OCI-LY3 (cell line): ENCODE results near the gene ADAD2.

ENCODE experiments used
- H2AFZ ChIP-seq: fragments of 200-600, 300-600 bp; shearing (Covaris generic); 2 replicates; pipeline ENCODE4 v1.6.0; 2014; ENCODE audit warnings: antibody characterized with exemption, low read depth, low read length
- H3K27ac ChIP-seq: fragments of 200-600, 300-600 bp; sonication (generic); 2 replicates; pipeline ENCODE4 v1.5.1; 2014; ENCODE audit warnings: mild to moderate bottlenecking, low read length, moderate library complexity, mixed read lengths
- H3K27me3 ChIP-seq: fragments of 200-600, 300-600 bp; sonication (generic); 2 replicates; pipeline ENCODE4 v1.6.1; 2014; ENCODE audit warnings: low read depth, low read length, mixed read lengths
- H3K36me3 ChIP-seq: fragments of 200-600, 300-600 bp; sonication (generic); replicated peaks from 2 replicates; pipeline ENCODE3; 2014; ENCODE audit warnings: low read depth, low read length, mixed read lengths
- H3K4me1 ChIP-seq: fragments of 300-600, 200-600 bp; sonication (generic); 2 replicates; pipeline ENCODE4 v1.6.1; 2014; ENCODE audit warnings: low read length, mixed read lengths
- H3K4me2 ChIP-seq: fragments of 200-600, 300-600 bp; sonication (generic); 2 replicates; pipeline ENCODE4 v1.6.1; 2014; ENCODE audit warnings: low read length, mixed read lengths
- H3K4me3 ChIP-seq: fragments of 300-600, 200-600 bp; sonication (generic); 2 replicates; pipeline ENCODE4 v1.5.1; 2014; ENCODE audit warnings: antibody characterized with exemption, mild to moderate bottlenecking, low read length, moderate library complexity
- H3K79me2 ChIP-seq: fragments of 300-600, 200-600 bp; shearing (Covaris generic); 2 replicates; pipeline ENCODE4 v1.6.1; 2014; ENCODE audit warnings: mild to moderate bottlenecking, low read length, mixed read lengths
- H3K9ac ChIP-seq: fragments of 300-600, 200-600 bp; shearing (Covaris generic); 2 replicates; pipeline ENCODE4 v1.6.0; 2014; ENCODE audit warnings: mild to moderate bottlenecking, low read length, moderate library complexity
- H3K9me3 ChIP-seq: fragments of 200-600, 300-600 bp; shearing (Covaris generic); 2 replicates; pipeline ENCODE4 v1.6.1; 2014; ENCODE audit warnings: low read length, mixed read lengths; ENCODE audit not compliant: insufficient read depth
- H4K20me1 ChIP-seq: fragments of 200-600, 300-600 bp; sonication (generic); 2 replicates; pipeline ENCODE4 v1.6.1; 2016; ENCODE audit warnings: low read length, mixed read lengths; ENCODE audit not compliant: insufficient read depth
- EZH2phosphoT487 ChIP-seq: fragments of 200-600 bp; shearing (Covaris generic); IDR thresholded peaks from 2 replicates; pipeline ENCODE4 v1.6.1; 2018; ENCODE audit warnings: antibody characterized with exemption, mixed run types, low read depth
- TF ChIP-seq, protein P1 (sequence below): fragments of 200-600, 300-600 bp; sonication (generic); IDR thresholded peaks from 2 replicates; pipeline ENCODE4 v1.5.1; 2014; ENCODE audit warnings: antibody characterized with exemption, low read length, low read depth

ADAD2 gene

DNA sequence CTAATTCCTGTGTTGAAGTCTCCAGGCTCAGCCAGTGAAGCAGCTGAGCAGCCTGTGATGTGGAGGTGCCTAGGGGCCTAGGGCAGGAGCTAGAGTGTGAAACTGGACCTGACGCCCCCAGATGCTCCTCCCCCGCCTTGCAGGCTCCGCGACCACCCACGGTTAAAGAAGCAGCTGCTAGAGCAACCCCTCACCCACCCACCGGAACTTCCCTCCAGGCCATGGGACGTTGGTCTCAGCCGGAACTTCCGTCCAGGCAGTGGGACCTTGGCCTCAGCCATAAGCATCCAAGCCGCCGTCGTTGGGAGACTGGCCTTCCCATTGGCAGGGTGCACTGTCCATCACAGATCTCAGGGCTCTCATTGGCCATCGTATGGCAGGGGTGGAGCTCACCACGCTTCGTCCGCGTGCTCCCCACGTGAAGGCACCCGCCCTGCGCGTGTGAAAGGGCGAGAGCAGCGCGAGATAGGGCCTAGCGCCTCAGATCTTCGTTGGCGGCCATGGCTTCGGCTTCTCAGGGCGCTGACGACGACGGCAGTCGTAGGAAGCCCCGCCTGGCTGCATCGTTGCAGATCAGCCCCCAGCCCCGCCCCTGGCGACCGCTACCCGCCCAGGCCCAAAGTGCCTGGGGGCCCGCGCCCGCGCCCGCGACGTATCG lies at the start of gene ADAD2:
Gene ADAD2, plus strand, starts transcription at position 427 of the 658 bp plus-strand sequence. Its CDS starts 74 bp downstream, at position 501.
- no peak within 1 kb of the TSS for H3K27ac ChIP-seq
- TF ChIP-seq, protein P1, sequence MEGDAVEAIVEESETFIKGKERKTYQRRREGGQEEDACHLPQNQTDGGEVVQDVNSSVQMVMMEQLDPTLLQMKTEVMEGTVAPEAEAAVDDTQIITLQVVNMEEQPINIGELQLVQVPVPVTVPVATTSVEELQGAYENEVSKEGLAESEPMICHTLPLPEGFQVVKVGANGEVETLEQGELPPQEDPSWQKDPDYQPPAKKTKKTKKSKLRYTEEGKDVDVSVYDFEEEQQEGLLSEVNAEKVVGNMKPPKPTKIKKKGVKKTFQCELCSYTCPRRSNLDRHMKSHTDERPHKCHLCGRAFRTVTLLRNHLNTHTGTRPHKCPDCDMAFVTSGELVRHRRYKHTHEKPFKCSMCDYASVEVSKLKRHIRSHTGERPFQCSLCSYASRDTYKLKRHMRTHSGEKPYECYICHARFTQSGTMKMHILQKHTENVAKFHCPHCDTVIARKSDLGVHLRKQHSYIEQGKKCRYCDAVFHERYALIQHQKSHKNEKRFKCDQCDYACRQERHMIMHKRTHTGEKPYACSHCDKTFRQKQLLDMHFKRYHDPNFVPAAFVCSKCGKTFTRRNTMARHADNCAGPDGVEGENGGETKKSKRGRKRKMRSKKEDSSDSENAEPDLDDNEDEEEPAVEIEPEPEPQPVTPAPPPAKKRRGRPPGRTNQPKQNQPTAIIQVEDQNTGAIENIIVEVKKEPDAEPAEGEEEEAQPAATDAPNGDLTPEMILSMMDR: no peak
- no peak for TF ChIP-seq EZH2phosphoT487
- no peaks in the 10 kb centered on the region for H3K27me3 ChIP-seq
- no peak within 1 kb of the TSS for H2AFZ ChIP-seq
- no peaks in the 10 kb centered on the region for H4K20me1 ChIP-seq
- H3K4me2 ChIP-seq: no peak within 1 kb of the TSS
- H3K9ac ChIP-seq: no peak within 1 kb of the TSS
- H3K4me1 ChIP-seq: peaks cover 7% of the 10 kb centered on the region
- H3K36me3 ChIP-seq: no peaks in the 10 kb centered on the region
- no peak within 1 kb of the TSS for H3K4me3 ChIP-seq
- peaks cover 9% of the 10 kb centered on the region for H3K79me2 ChIP-seq
- no peaks in the 10 kb centered on the region for H3K9me3 ChIP-seq

DNA sequence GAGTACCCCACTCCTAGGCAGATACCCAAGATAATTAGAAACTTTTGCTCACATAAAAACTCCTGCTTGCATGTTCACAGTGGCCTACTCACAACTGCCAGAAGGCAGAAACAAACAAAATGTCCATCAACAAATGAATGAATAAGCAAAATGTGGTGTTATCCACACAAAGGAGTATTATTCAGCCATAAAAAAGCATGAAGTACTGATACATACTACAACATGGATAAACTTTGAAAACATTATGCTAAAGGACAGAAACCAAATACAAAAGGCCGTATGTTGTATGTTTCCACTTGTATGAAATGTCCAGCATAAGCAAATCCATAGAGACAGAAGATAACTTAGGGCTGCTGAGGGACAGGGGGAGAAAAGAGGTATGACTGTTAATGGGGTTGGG lies 47.9 kb upstream of the ADAD2 start:
- no peak overlapping the region for H3K27ac ChIP-seq

DNA sequence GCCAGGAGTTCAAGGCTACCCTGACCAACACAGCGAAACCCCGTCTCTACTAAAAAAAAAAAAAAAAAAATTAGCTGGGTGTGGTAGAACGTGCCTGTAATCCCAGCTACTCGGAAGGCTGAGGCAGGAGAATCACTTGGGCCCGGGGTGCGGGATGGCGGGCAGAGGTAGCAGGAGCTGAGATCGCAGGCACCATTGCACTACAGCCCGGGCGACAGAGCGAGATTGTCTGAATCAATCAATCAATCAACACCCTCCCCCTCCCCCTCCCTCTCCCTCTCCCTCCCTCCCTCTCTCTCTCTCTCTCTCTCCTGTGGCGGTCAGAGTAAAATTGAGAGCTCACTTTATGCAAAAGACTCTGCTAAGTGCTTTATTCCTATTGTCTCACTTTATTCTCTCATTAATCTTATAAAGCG lies 47.2 kb upstream of the ADAD2 start:
- Histone ChIP-seq H3K79me2 (peaks cover 4% of the 10 kb centered on the region; the same call in 1 of the 2 replicates), H3K36me3 (no peaks in the 10 kb centered on the region), H4K20me1 (no peaks in the 10 kb centered on the region; the same call in 1 of the 2 replicates), H3K27ac (no peak overlapping the region), H3K9ac (peak overlapping the region; percentile 79; the same call in 1 of the 2 replicates), H3K4me2 (peak overlapping the region; percentile 92), H3K27me3 (peaks cover 7% of the 10 kb centered on the region), H2AFZ (no peak overlapping the region), H3K9me3 (no peaks in the 10 kb centered on the region), H3K4me3 (peak overlapping the region; percentile 97), H3K4me1 (peaks cover 4% of the 10 kb centered on the region; the same call in 1 of the 2 replicates)
- TF ChIP-seq, protein P1: no peak
- no peak for TF ChIP-seq EZH2phosphoT487

More for the DNA sequence above, 47.9 kb upstream of the ADAD2 start:
- H4K20me1 ChIP-seq: no peaks in the 10 kb centered on the region; the same call in 1 of the 2 replicates
- H3K9ac ChIP-seq: no peak overlapping the region
- no peak for TF ChIP-seq EZH2phosphoT487
- TF ChIP-seq, protein P1: no peak
- no peak overlapping the region for H3K4me3 ChIP-seq
- no peaks in the 10 kb centered on the region for H3K9me3 ChIP-seq
- peaks cover 7% of the 10 kb centered on the region for H3K27me3 ChIP-seq
- H2AFZ ChIP-seq: no peak overlapping the region
- H3K4me1 ChIP-seq: peaks cover 4% of the 10 kb centered on the region; the same call in 1 of the 2 replicates
- H3K36me3 ChIP-seq: no peaks in the 10 kb centered on the region
- H3K4me2 ChIP-seq: no peak overlapping the region
- H3K79me2 ChIP-seq: peaks cover 4% of the 10 kb centered on the region; the same call in 1 of the 2 replicates

DNA sequence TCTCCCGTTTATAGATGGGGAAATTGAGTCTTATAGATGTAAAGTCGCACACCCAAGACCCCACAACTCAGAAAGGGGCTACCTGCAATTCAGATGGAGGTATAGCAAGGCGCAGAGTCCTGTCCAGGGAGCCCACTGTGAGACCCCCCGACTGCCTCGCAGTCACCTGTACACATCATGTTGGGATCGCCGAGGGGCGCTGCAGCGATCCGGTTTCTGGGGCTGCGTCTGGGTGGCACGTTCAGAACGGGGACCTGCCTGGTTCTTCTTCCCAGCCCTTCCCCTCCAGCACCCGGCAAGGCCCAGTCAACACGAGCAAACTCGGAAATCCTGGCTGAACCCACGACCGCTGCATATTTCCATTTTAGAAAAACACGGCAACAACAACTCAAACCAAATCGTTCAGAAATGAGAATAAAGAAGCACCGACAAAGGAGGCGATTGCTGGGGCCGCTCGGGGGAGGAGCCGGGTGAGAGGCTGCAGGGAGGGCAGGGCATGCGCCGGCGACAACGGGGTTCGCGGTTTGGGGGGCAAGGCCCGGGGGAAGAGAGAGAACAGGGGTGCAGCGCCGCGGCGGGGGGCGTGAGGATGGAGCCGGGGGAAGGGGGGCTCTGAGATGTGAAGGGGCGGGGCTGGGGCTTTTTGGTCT lies 46.6 kb upstream of the ADAD2 start:
- Histone ChIP-seq H3K4me2 (peak overlapping the region; percentile 92), H4K20me1 (no peaks in the 10 kb centered on the region; the same call in 1 of the 2 replicates), H3K4me3 (peak overlapping the region; percentile 97), H3K9me3 (no peaks in the 10 kb centered on the region), H3K79me2 (peaks cover 4% of the 10 kb centered on the region; the same call in 1 of the 2 replicates), H3K4me1 (no peaks in the 10 kb centered on the region), H3K9ac (peak overlapping the region; percentile 79), H3K36me3 (no peaks in the 10 kb centered on the region), H3K27me3 (peaks cover 7% of the 10 kb centered on the region), H3K27ac (no peak overlapping the region), H2AFZ (peak overlapping the region; percentile 87)
- TF ChIP-seq, protein P1: no peak; the same call in 1 of the 2 replicates
- no peak for TF ChIP-seq EZH2phosphoT487
